Activated CD8-positive, alpha-beta memory T cell treated with anti-CD3 and anti-CD28 coated beads, Interleukin-2, amount 10 ng/mL, durations not matched to agents 7 days and 5 days (primary cell): Measurements from ENCODE around the gene SHROOM3. TPM values are rescaled to one million over a fixed set of nuclear protein-coding genes. Genes with fewer than 3 reads are reported as not detected.

Source experiments
- ATAC-seq: fragments of 150-1000 bp; cut with Tn5 transposase; one replicate; pipeline ENCODE4 v1.10.0; 2021; ENCODE audit warnings: moderate library complexity
- CTCF ChIA-PET: fragments of 350-600 bp; sonication (Branson Sonifier 250); formaldehyde crosslinking; loops from one replicate; lab custom pipeline; 2021; ENCODE audit warnings: antibody characterized with exemption; lab: Charles Lee
- DNase-seq: peaks from one replicate; pipeline ENCODE4 v3.0.0-alpha.2; 2020
- H3K27ac Mint-ChIP-seq: one replicate; pipeline ENCODE4 v1.8.0; 2021; ENCODE audit warnings: mild to moderate bottlenecking, mixed read lengths
- H3K27me3 Mint-ChIP-seq: one replicate; pipeline ENCODE4 v1.8.0; 2021; ENCODE audit warnings: mixed read lengths
- H3K36me3 Mint-ChIP-seq: one replicate; pipeline ENCODE4 v1.8.0; 2021; ENCODE audit warnings: mild to moderate bottlenecking, mixed read lengths
- H3K4me1 Mint-ChIP-seq: one replicate; pipeline ENCODE4 v1.8.0; 2021; ENCODE audit warnings: mixed read lengths
- H3K4me3 Mint-ChIP-seq: one replicate; pipeline ENCODE4 v1.8.0; 2021; ENCODE audit warnings: mild to moderate bottlenecking, moderate library complexity, mixed read lengths
- H3K9me3 Mint-ChIP-seq: one replicate; pipeline ENCODE4 v1.8.0; 2022; ENCODE audit warnings: low read depth, mixed read lengths
- total RNA-seq, 2 experiments: library from RNA; stranded (reverse); gene quantifications; one replicate each; pipeline ENCODE4 v1.2.3, GENCODE V29; 2021

The SHROOM3 gene
- total RNA-seq, 2 experiments from 2014 or later, result 0.09 TPM; not detected in 1

- no peak overlapping the region for H3K27ac Mint-ChIP-seq
- no peaks in the 10 kb centered on the region for H3K36me3 Mint-ChIP-seq
- no peaks in the 10 kb centered on the region for H3K4me1 Mint-ChIP-seq
- H3K4me3 Mint-ChIP-seq, result no peak overlapping the region
- DNase-seq, result no peak
- peaks cover 61% of the 10 kb centered on the region for H3K27me3 Mint-ChIP-seq
- ATAC-seq, result no peak
- CTCF ChIA-PET, result no interaction called here
- H3K9me3 Mint-ChIP-seq, result no peaks in the 10 kb centered on the region
Observed at GRCh38 chr4:76579596-76580375, 144.8 kb downstream of the SHROOM3 start.

- Mint-ChIP-seq H3K36me3 (no peaks in the 10 kb centered on the region), H3K4me3 (no peak overlapping the region), H3K4me1 (no peaks in the 10 kb centered on the region), H3K27me3 (peaks cover 62% of the 10 kb centered on the region), H3K9me3 (no peaks in the 10 kb centered on the region), H3K27ac (no peak overlapping the region)
- DNase-seq (no peak), ATAC-seq (no peak)
- CTCF ChIA-PET, result no interaction called here
Observed at GRCh38 chr4:76581077-76581962, 146.3 kb downstream of the SHROOM3 start.

DNA sequence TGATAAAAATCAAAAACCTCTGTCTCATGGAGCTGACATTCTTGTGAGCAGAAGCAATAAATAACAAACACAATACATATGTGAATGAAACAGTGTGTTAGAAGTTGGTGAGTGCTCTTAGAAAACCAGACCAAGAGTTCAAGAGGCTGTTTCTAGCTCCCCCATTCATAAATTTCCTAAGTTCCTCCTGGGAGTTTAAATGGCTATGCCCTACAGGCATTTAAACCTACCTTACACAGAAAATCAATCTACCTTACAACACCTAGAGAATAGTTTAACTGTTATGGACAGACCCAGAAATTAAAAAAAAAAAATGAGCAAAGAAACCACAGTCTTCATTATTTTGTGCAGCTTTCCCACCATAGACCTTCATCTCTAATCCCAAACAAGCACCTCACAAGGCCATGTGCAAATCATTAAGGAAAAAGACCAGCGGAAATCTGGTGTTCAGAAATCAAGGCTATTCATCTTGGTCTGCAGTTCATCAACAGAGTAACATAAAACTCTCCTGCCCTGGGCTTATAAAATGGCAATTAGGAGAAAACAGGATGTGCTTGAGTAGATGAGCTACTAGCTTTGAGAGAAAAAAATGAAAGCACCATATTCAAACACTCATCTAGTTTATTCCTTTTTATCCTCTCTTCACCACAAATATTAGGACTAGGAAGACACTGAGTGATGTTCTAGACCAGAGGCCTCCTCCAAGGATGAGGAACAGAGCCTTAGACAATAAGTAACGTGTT, 147.2 kb downstream of the SHROOM3 start:
- no peaks in the 10 kb centered on the region for H3K36me3 Mint-ChIP-seq
- no peak overlapping the region for H3K27ac Mint-ChIP-seq
- no peak for DNase-seq
- no peaks in the 10 kb centered on the region for H3K4me1 Mint-ChIP-seq
- peaks cover 67% of the 10 kb centered on the region for H3K27me3 Mint-ChIP-seq
- ATAC-seq, result no peak
- no peak overlapping the region for H3K4me3 Mint-ChIP-seq
- no peaks in the 10 kb centered on the region for H3K9me3 Mint-ChIP-seq
- CTCF ChIA-PET, result no interaction called here

- ATAC-seq, result no peak
- CTCF ChIA-PET, result no interaction called here
- H3K9me3 Mint-ChIP-seq, result no peaks in the 10 kb centered on the region
- no peaks in the 10 kb centered on the region for H3K4me1 Mint-ChIP-seq
- no peak for DNase-seq
- H3K27ac Mint-ChIP-seq, result no peak overlapping the region
- no peaks in the 10 kb centered on the region for H3K36me3 Mint-ChIP-seq
- H3K27me3 Mint-ChIP-seq, result peaks cover 67% of the 10 kb centered on the region
- H3K4me3 Mint-ChIP-seq, result no peak overlapping the region
Observed at GRCh38 chr4:76582817-76583087, 147.7 kb downstream of the SHROOM3 start.

DNA sequence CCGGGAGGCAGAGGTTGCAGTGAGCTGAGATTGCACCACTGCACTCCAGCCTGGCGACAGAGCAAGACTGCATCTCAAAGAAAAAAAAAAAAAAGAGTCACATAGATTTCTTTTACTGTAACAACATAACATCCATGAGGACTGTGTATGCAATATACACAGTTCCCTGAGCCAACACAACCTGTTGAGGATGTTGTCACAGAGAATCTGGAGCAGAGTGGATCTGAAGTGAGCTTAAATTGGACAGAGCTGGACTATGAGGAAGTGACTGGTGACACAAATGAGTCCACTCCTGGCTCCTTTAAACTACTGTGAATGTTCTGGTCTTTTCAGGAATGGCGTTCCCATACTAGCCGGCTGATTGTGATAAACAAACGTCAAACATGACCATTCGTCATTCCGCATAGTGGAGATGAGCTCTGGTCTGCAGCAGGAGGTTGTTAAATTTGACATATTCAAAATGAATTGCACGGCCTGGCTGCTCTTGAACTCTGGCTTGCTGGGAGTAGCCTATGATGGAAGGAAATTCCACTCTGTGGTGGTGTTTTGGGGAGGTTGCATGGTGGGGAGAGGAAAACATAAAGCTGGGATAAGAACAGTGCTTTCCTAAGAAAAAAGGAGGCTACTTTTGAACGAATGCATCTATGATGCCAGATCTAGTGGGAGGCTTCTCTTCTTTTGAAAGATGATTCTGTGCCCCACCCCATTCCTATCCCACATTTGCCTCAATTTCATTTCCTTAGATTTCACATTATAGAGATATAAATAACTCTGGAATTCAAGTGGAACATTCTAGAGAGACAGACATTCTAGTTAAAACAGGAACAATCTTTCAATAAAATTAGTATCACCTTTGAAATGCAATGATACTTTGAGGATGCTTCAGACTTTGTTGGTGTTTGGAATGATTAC, 149.5 kb downstream of the SHROOM3 start:
- H3K9me3 Mint-ChIP-seq, result no peaks in the 10 kb centered on the region
- H3K4me3 Mint-ChIP-seq, result no peak overlapping the region
- CTCF ChIA-PET, result no interaction called here
- no peaks in the 10 kb centered on the region for H3K36me3 Mint-ChIP-seq
- peaks cover 72% of the 10 kb centered on the region for H3K27me3 Mint-ChIP-seq
- ATAC-seq (no peak), DNase-seq (no peak)
- H3K27ac Mint-ChIP-seq, result no peak overlapping the region
- H3K4me1 Mint-ChIP-seq, result no peaks in the 10 kb centered on the region

- Mint-ChIP-seq H3K4me1 (no peaks in the 10 kb centered on the region), H3K27me3 (peaks cover 67% of the 10 kb centered on the region), H3K9me3 (no peaks in the 10 kb centered on the region), H3K27ac (no peak overlapping the region), H3K4me3 (no peak overlapping the region), H3K36me3 (no peaks in the 10 kb centered on the region)
- ATAC-seq, result no peak
- CTCF ChIA-PET, result no interaction called here
- no peak for DNase-seq
Observed at GRCh38 chr4:76585272-76585671, 150.2 kb downstream of the SHROOM3 start.

DNA sequence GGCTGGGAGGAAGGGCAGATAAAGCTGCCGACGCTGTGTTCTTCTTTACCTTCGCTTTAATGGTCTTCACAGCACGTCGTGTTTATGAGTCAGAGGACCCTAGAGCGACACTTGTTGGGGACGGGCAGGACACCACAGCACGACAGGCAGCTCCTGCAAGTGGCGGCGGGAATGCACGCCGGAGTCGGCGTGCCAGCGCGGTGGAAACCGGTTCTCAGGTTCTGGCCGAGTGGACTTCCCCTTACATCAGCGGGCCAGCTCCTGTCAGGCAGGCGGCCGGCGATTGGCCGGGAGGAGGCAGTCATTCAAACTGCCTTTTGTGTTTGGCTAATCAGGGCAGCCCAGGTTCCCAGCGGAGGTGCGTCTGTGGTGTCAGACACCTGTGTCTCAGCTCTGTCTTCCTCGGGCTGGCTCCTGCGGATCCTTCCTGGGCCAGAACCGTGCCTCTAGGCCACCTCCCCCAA, 150.9 kb downstream of the SHROOM3 start:
- H3K4me1 Mint-ChIP-seq, result no peaks in the 10 kb centered on the region
- DNase-seq, result no peak

DNA sequence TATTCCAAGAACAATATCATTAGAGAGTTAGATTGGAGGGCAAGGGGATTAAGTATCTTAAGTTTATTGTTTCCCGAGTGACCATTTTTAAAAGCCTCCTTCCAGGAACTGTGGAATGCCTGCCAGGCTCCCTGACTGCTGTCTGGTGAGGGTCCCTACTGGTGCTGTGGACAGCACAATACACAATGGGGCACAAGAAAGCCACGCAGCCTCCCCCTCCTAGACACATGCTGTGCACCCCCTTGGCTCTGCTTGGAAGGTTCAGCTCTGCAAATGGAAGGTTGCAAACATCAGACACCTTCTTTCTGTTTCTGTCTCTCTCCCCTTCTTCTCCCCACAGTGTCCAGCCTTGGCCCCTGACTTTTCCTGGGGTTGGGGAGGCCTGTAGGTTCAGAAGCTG, 153.2 kb downstream of the SHROOM3 start:
- no peak for ATAC-seq
- Mint-ChIP-seq H3K9me3 (no peaks in the 10 kb centered on the region), H3K36me3 (no peaks in the 10 kb centered on the region), H3K4me3 (no peak overlapping the region), H3K4me1 (no peaks in the 10 kb centered on the region), H3K27ac (no peak overlapping the region), H3K27me3 (peaks cover 60% of the 10 kb centered on the region)
- CTCF ChIA-PET, result no interaction called here
- DNase-seq, result no peak

More for the DNA sequence above, 150.9 kb downstream of the SHROOM3 start:
- Mint-ChIP-seq H3K27ac (no peak overlapping the region), H3K4me3 (no peak overlapping the region), H3K9me3 (no peaks in the 10 kb centered on the region), H3K27me3 (peaks cover 67% of the 10 kb centered on the region), H3K36me3 (no peaks in the 10 kb centered on the region)
- ATAC-seq, result no peak
- CTCF ChIA-PET, result no interaction called here

DNA sequence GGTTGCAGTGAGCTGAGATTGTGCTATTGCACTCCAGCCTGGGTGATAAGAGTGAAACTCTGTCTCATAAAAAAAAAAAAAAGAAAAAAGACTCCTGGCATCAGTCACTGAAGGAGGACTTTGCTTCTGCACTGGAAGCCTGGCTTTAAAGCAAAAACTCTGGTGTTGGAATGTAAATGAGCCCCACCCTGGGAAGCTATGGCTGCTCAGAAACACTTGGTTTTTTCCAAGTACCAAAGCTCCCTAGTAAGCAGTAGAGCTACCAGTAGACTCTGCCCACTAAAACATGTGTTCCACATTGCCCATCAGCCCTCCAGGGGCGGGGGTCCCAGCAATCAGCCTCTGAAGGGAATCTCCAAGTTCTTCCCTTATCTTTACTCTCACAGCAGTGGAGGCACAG, 154.4 kb downstream of the SHROOM3 start:
- no peaks in the 10 kb centered on the region for H3K36me3 Mint-ChIP-seq
- H3K4me1 Mint-ChIP-seq, result no peaks in the 10 kb centered on the region
- no peak overlapping the region for H3K27ac Mint-ChIP-seq
- DNase-seq, result no peak
- no peak for ATAC-seq
- CTCF ChIA-PET, result no interaction called here
- peaks cover 54% of the 10 kb centered on the region for H3K27me3 Mint-ChIP-seq
- no peak overlapping the region for H3K4me3 Mint-ChIP-seq
- H3K9me3 Mint-ChIP-seq, result no peaks in the 10 kb centered on the region

DNA sequence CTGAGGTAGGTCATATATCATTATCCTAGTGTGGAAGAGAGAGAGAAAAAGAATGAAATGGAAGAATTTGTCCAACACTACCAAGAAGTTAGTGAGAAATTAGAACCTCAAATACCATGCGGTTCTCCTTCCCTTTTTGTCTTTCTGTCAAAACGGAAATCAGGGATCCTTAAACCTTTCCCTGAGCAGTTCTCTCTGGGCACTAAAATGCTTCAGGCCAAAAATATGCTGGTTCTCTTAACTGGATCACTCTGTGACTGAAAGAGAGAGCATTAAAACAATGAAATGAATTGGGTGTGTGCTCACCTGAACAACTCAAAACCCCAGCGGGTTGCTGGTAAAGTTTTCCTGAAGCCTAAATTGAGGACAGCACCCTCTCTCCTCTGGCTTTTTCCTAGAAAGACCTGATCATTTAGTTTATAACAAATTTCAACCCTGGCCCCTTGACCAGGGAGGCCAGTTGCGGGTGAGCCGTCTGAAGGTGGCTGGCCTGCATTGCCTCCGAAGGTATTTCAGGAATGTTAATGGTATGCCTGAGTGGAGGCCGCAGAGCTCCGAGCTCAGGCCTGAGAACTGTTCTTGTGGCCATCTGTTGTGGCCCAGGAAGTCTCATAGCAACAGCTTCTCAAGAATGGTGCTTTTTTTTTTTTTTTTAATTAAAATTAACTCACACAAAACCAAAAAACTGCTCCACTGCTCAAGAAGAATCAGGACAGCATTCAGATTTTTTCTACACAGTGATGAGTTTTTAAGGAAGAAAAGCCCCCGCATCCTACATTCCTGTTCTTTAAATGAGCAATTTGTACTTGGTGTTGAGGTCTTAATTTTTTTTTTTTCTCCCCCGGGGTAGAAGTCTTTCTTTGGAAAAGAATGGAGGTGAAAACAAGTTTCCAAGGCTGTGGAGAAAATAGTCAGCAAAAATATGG, 155.1 kb downstream of the SHROOM3 start:
- ATAC-seq (no peak), DNase-seq (no peak)
- peaks cover 51% of the 10 kb centered on the region for H3K27me3 Mint-ChIP-seq
- CTCF ChIA-PET, result no interaction called here
- no peaks in the 10 kb centered on the region for H3K4me1 Mint-ChIP-seq
- no peaks in the 10 kb centered on the region for H3K36me3 Mint-ChIP-seq
- H3K9me3 Mint-ChIP-seq, result no peaks in the 10 kb centered on the region
- no peak overlapping the region for H3K27ac Mint-ChIP-seq
- no peak overlapping the region for H3K4me3 Mint-ChIP-seq

DNA sequence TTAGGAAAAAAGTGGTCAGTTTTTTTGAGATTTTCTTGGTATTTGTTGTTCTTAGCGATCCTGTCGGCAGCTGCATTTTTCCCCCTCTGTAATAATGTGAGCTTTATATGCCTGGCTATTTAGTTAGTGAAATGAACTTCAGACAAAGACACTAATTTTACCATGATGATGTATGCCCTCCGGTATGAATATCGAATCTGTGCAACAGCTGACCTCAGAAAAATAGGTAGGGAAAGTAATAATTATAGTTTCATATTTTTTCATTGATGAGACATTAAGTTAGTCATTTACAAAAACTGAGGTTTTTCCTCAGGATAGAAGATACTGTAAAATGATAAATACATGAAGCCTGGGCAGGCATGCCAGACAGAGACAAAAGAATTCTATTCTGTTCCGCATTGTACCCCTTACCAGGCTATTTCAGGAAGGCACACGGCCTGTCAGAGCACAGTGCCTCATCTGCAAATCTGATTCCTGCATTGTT, 155.8 kb downstream of the SHROOM3 start:
- DNase-seq, result no peak
- Mint-ChIP-seq H3K27me3 (peaks cover 48% of the 10 kb centered on the region), H3K9me3 (no peaks in the 10 kb centered on the region), H3K27ac (no peak overlapping the region), H3K36me3 (no peaks in the 10 kb centered on the region), H3K4me3 (no peak overlapping the region), H3K4me1 (no peaks in the 10 kb centered on the region)
- CTCF ChIA-PET, result no interaction called here
- ATAC-seq, result no peak

DNA sequence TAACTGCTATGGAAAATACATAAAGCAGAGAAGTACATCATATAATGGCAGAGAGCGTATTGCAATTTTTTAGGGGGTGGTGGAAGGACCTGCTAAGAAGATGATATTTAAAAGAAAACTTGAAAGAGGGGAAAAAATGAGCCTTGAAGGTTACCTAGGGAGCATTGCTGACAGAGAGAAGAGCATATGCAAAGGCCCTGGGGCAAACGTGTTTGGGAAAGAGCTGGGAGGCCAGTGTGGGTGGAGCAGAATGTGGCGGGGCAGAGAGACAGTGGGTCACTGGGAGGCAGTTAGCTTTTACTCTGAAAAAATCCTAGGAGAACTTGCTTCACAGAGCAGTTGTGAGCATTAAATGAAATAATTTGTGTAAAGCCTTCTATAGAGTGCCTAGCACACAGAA, 157.0 kb downstream of the SHROOM3 start:
- Mint-ChIP-seq H3K36me3 (no peaks in the 10 kb centered on the region), H3K4me3 (no peak overlapping the region), H3K27ac (no peak overlapping the region), H3K4me1 (no peaks in the 10 kb centered on the region), H3K27me3 (peaks cover 38% of the 10 kb centered on the region), H3K9me3 (no peaks in the 10 kb centered on the region)
- CTCF ChIA-PET, result no interaction called here
- no peak for ATAC-seq
- DNase-seq, result no peak
